ENCODE results near the gene GGT7.
A peak's percentile ranks its signal among the peaks of the same experiment; 100 is the strongest.
"Not testable (repeated sequence)": the region's sequence is repeated elsewhere in the genome, so short reads cannot be mapped to it uniquely, and the experiment has no call there.

The GGT7 gene

GRCh38 chr20:34883809-34884208, 11.2 kb upstream of the GGT7 start:
- no peak for DNase-seq

- DNase-seq = no peak
These were observed 10.5 kb upstream of the GGT7 start for GRCh38 chr20:34883087-34883688.

DNA sequence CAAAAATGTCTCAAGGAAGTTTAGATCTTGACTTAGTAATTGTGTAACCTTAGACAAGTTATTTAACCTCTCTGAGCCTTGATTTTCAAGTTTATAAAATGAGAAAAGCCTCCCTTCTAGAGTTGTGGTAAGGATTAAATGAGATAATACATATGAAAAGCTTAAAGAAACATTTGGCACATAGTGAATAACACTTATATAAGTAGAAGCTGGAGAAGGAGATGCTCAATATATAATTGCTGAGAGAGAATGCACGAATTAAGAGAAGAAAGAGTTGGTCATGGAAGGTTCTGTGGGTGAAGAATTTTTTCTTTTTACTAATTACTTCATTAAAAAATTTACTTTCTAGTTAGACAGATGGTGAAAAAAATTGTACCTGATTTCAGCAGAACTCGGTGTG, 9.0 kb upstream of the GGT7 start:
- no peak for DNase-seq

DNA sequence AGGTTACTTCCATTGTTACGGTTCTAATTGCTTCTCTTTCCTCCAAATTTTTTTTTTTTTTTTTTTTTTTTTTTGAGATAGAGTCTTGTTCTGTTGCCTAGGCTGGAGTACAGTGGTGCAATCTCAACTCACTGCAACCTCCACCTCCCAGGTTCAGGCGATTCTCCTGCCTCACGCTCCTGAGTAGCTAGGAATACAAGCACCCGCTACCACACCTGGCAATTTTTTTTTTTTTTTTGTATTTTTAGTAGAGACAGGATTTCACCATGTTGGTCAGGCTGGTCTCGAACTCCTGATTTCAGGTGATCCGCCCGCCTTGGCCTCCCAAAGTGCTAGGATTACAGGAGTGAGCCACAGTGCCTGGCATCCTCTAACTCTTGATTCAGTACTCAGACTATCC, 8.3 kb upstream of the GGT7 start:
- DNase-seq = not testable (repeated sequence)

- DNase-seq = peak in 14 of 58 donors; percentile 6 to 57 (median 20)
These were observed 7.7 kb upstream of the GGT7 start for GRCh38 chr20:34880215-34880850.

DNA sequence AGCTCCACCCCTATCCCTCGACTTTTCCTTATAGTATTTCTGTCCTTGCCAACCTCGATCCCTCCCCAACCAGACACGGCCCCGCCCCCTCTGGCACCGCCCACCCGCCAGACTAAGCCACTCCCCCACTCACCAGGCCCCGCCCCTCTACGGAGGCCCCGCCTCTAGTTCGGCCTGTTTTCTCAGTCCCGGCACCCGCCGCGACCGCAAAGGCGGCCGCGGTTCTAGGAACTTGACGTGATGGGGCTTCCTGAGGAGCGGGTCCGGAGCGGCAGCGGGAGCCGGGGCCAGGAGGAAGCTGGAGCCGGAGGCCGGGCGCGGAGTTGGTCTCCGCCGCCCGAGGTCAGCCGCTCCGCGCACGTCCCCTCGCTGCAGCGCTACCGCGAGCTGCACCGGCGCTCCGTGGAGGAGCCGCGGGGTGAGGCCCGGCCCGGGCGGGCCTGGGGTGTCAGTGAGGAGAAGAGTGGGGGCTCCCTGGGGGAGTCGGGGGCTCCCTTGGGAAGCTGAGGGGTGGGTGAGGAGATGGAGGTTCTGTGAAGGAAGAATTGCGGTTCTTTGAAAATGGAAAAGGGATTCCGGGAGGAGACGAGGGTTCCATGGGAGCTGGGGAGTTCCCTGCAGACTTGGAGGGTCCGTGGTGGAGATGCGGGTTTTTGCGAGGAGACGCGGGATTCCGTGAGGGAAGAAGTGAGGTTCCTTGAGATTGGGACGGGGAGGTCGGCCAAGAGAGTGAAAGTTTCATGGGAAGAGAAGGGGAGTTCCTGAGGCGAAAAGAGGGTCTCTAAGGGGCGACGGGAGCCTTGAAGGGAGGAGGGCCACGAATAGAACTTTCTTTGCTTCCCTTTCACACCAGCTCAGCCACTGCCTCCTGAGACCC, 4.0 kb upstream of the GGT7 start, which contains the start of gene ACSS2:
TSS of gene ACSS2 (plus strand) at position 207 of the 877 bp plus-strand sequence. CDS start at position 241, 34 bp downstream.
- DNase-seq = peak in 54 of 58 donors; percentile 63 to 100 (median 97)

DNA sequence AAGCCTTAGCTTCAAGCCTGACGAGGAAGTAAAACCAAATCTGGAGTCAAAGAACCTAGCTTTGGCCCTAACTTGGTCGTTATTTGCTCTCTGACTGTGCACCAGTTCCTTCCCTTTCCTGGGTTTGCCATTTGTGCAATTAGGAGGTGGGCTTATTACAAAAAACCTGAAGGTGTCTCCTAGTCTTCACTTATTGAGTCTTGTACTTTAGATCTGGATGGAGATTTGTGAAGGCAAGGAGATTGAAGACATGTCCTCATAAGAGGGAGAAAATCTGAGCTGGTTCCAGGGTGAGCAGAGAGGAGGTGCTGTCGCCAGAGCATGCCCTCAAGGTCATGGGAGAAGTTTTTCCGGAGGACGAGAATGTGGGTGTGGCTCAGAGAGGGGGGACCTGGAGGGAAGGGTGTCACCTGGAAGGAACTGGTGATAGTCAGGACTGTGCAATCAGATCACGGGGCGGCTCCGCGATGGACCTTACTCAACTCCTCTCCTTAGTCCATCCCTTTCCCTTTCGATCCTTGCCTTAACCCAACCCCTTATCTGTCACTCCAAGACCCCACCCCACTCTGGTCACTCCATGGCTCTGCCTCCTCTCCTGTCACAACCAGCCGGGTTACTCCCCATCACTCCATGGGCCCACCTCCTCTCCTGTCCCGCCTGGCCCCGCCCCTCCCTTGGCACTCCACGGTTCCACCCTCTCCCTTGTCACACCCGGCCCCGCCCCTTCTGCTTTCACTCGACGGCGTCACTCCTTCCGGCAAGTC, 3.2 kb upstream of the GGT7 start:
- DNase-seq = peak in 5 of 58 donors; percentile 96 to 100 (median 97)

DNA sequence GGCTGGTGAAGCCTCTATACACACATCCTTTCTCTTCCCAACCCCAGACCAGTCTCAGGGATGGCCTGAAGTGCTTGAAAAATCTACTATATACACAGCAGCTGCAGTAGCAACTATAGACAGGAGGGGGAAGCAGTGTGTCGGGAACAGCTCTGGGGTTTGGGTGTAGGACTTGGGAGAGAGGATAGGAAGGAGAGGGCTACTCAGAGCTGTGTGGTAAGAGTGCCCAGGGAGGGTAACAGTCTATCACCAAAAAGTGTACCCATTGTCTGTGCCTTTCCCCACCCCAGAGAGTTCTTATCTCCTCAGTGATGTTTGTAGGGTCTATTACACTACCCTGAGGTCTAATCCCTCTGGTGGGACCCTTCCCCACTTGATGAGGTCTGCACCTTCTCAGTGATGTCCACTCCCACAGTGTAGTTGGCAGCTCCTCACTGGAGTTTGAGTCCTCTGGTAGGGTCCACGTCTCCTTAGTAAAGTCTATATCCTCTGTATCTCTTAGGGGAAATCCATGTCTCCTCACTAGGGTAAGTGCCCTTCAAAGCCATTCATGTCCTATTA, 1.5 kb upstream of the GGT7 start:
- peak in 54 of 58 donors; percentile 15 to 86 (median 61) for DNase-seq

DNA sequence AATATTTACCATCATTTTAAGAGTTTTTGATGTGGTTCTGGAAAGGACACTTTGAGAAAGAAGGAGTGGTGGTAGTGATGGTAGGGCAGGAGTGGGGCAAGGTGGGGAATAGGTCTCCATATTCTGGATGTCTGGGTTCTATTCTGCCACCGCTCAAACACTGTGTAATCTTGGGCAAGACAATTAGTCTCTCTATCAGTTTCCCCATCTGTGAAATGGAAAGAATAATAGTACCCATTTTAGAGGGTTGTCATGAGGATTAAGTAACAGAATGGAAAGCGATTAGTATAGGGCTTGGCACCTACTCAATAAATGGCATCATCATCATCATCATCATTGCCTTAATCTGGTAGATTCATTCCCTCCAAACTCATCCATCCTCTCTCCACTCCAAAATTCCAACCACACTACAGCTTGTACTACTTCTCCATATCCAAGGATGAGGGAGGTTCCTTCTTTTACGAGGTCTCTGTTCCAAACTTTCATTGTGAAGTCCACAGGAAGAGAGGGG, 982 bp upstream of the GGT7 start:
- DNase-seq = peak in 1 of 58 donors; percentile 53

DNA sequence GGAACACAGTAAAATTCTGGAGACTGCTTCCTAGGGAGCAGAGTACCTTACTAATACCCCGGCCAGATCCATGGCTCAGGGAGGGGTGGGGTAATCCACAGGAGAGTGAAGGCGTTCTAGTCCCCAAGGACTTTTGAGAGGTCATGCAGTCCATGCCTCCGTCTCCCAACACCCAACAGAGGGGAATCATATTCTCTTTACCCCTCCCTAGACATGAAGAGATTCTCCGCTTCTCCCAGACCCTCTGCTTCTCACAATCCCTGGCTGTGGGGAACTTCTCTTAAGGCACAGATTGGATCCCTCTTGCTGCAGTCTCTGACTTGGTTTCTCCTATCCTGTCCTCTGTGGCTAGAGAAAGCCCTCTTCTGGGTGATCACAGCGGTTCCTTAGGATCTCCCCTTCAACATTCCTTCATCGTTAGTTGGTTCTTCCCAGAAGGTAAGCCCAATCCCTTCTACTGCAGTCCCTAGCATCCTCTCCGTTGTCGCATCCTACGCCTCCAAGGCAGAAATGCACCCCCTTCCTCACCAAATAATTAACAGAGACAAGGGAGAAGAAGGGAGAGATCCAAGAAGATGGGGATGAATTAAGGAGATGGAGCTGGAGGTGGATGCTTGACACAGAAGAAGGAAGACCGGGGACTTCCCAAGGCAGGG, 562 bp downstream of the GGT7 start:
- DNase-seq = peak in 6 of 58 donors; percentile 3 to 33 (median 29)

DNA sequence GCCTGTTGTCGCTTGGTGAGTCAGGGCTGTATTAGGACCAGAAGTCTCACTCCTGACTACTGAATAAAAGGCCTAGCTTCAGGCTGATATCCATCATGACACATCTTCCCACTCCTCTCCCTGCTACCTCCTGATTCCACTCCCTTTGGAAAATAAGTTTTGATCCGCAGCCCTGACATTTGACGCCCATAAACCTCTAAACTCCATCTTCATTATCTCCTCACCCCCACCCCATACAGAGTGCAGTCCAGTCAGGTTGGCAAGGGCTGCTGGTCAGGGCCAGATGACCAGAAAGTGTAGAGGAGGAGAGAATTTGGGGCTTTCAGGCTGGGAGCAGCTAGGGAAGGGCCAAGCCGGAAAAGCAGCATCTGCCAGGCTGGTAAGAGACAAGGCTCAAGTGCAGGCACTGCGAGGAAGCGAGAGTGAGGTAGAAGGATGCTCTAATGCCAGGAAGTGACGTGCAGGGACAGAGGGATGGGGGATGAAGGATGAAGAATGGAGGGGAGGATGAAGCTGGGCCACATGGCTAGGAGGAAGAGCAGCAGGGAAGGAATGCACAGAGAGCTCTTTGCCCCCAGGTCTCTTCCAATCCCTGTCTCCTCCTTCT, 1.2 kb downstream of the GGT7 start:
- peak in 34 of 58 donors; percentile 3 to 77 (median 30) for DNase-seq

GRCh38 chr20:34864216-34864615, 8.4 kb downstream of the GGT7 start:
- no peak for DNase-seq

DNA sequence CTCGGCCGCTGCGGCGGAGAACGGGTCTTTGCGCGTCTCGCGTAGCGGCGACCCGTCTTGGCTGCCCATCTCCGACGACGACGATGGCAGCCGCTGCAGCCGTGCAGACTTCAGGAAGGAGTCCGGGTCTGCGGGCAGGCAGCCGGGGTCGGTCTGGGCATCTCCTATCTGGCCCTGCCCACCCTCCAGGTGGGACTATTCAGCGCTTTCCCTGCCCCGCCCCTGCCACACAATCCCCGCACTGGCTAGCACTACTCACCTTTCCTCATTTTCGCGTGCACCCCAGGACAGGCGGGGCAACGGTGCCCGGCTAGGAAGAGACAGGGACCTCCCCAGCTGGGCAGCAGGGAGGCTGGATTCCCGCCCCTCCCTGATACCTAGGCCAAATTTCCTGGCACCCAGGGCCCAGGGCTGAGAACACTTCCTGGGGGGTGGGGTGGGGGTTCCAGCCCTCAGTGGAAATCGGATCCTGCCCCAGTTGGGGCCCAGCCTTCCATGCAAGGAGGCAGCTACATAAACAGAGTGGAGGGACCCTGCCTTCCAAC, 9.2 kb downstream of the GGT7 start:
- DNase-seq = no peak

DNA sequence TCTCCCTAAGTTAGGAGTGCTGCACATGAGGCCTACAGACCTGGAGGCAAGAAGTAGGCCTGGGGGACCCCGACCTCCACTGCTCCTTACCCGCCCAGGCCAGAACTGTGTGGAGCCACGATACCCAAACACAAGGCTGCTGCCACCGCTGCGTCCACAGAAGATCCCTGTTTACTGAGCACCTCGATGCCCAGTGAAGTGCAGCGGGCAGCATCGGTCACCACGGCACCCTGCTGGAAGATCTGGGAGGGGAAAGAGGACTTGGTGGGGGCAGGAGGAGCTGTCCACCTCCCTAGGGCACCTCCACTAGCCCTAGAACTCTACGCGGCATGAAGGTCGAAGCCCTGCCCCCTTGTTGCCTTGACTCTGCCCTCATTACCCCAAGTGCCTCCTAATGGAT, 9.9 kb downstream of the GGT7 start:
- DNase-seq = no peak

DNA sequence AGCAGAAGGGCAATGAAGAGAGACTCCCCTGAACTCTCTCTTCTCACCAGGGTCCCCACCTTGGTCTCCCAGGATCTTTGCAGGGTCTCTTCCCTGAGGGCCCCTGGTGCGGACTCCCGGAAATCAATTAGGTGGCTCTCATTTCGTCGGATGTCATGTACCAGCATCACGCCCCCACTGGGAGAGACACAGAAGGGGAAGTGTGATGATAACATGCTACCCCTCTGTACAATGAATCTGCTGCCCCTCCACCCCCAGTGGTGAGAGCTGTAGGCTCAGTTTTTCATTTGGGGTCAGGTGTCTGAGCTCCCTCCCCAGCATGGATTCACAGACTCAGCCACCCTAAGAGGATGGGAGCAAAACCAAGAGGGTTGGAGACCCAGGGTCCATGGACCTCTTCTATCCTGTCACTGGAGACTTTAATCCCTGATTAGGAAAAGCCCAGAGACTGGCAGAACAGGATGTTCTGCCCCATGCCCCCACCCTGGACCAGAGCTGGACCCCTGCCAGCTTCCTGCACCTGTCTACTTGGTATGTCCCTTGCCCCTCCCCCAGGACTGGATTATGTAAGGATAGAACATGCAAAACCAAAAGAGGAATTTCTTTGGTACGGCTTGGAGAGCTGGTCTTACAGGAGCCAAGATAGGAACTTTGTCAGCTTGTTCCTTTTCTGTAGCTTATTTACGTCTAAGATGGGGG, 11.1 kb downstream of the GGT7 start:
- DNase-seq = no peak

DNA sequence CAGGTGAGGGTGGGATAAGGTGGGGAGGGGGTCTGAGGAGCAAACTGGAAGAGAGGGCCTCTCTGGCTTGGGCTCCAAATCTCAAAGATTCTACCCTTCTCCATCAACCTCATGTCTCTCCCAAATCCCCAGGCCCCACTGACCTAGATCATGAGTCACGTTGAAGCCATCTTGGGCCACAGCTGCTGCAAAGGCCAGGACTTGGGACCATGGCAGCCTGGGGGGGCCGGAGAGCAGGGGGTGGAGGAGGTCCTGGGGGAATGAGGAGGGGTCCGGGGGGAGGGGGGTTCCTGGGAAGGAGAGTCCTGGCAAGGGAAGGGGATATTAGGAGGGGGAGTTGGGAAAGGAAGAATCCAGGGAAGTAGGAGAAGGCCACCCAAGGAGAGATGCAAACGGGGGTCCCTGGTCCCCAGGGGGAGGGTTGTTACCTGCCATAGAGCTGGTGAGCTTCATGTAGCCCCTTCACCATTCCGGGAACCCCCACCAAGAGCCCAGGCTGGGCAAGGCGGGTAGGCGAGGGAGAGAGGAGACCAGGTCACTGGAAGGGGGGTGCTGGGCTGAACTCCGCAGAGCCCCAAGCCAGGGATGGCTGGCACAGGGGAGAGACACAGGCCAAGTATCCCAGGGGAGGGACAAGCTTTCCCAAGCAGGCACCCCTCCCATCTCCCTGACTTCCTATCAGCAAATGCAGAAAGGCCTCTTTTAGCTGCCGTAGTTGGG, 12.7 kb downstream of the GGT7 start:
- DNase-seq = no peak

DNA sequence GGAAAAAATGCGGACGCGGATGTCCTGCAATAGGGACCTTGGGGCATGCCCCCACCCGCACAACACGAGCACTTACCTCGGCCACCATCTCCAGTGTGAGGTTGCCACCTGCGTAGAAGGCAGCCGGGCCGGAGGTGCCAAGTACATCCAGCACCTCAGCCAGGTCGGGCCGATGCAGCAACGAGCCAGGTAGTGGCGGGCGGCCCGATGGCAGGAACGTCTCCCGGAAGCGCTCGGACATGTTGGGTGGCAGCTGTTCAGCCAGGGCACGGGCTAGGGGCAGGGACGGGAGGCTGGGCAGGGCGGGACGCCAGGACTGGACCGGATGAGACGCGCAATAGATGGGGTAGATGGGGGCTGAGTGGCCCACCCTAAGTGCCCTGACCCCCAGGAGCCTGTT, 13.3 kb downstream of the GGT7 start:
- no peak for DNase-seq

- DNase-seq = no peak
These were observed 20.4 kb downstream of the GGT7 start for GRCh38 chr20:34852298-34852697.
